MM.1S (cell line): ENCODE data around the gene PXDC1.

Source experiments
- CTCF ChIP-seq: fragments of 300-600 bp; sonication (generic); IDR thresholded peaks from 2 replicates; pipeline ENCODE4 v1.5.1; 2016; ENCODE audit warnings: antibody characterized with exemption, low read length, mixed read lengths
- EZH2phosphoT487 ChIP-seq: fragments of 300-600 bp; sonication (generic); IDR thresholded peaks from 2 replicates; pipeline ENCODE4 v1.6.1; 2018; ENCODE audit warnings: antibody characterized with exemption, low read length

- TF ChIP-seq CTCF (no peak), EZH2phosphoT487 (no peak)
These were observed 2.3 kb downstream of the PXDC1 start for GRCh38 chr6:3749067-3749841.
